ENCODE results near the gene S100A9.
"Not testable (repeated sequence)": the region's sequence is repeated elsewhere in the genome, so short reads cannot be mapped to it uniquely, and the experiment has no call there.

S100A9 gene

GRCh38 chr1:153345187-153346076 is 12.2 kb upstream of the S100A9 start:
- no peak for DNase-seq

DNA sequence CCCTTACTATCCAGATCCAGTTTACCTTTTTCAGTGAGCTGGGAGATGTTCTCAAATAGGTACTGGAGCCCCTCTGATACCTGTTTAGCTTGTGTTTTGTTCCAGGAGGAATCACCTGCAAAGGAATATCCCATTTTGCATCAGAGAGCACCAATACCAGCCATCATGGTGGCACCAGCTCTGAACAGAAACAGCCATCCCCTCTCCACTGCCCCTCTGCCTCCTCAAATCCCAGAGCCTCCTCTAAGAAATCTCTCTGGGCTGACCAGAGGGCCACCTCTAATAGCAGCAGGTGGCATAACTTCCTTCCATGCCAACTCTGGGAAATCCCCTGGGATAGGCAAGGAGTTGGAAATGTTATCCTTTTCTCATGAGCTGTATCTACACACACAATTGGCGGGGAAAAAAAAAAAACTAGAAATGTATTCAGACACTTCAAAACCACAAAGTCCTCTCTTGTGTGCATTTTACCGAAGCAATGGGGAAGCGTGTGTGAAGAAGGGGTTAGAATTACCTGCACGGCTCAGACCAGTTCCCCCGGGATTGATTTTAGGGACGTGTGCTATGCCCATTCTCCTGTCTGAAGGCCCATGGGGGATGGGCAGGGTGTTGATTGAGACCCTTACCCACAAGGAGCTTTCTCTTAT is 11.5 kb upstream of the S100A9 start:
- peak; percentile 63 for DNase-seq

- not testable (repeated sequence) for DNase-seq
These were observed 10.6 kb upstream of the S100A9 start for GRCh38 chr1:153347049-153347448.

DNA sequence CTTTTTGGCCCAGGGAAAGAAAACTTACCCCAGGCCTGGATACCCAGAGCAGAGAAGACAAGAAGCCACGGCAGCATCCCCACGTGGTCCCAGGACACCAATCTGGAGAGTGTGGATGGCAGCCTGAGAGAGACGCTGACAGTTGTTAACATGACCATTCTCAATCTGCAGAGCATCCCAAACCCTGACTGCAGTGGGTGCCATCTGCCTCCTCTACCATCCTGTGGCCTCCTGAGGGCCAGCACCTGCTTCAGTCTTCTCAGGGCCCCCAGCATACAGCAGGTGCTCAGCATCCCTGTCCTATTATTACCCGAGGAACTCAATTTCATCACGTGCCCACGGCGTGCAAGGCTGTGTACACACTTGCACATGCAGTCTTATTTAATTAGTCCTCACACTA is 9.8 kb upstream of the S100A9 start:
- no peak for DNase-seq

GRCh38 chr1:153348511-153349362 is 8.9 kb upstream of the S100A9 start, which contains the start of gene PGLYRP4:
Gene PGLYRP4, minus strand, starts transcription at chr1:153348841. Its CDS starts 909 bp downstream, at chr1:153347932.
- no peak for DNase-seq

DNA sequence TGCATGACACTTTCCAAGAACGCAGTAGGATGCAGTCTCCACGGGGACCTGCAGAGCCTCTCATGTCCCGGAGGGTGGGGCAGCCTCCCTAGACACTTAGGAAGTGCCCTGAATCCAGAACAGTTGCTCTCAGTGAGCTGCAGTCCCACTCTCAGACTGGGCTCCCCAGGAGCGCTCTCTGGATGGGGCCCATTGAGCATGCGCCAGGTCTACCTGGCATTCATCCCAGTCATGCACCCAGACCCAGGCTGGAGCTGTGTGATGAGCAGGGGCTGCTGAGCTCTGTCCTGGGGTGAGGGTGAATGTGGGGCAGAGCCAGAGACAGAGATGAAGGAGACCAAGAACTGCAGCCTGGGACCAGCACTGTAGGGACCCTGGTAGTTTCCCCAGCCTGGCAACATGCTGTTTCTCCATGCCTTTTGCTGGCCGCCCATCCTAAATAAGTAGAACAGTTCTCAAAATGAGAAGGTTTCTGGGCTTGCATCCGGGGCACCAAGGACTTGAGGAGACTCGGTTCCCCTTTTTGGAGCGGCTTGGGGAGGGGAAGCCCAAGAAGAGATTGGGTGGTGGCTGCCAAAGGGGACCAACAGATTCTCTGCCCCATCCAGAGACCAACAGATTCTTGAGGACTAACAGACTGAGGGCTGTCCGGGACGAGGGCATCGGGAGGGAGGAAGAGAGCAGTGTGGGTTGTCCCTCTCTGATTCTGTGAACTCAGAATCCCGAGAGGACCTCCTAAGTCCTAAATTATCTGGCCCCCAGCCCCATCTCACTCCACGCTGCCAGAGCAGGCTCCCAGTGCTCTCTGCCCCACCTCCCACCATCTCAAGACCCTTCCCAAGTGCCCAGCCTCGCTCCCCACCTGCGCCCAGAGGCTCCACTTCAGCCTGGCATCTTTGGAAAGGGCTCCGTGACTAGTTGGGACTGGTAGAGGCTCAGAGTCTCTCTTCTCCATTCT is 8.0 kb upstream of the S100A9 start:
- no peak for DNase-seq

- no peak for DNase-seq
These were observed 7.2 kb upstream of the S100A9 start for GRCh38 chr1:153350321-153350957.

DNA sequence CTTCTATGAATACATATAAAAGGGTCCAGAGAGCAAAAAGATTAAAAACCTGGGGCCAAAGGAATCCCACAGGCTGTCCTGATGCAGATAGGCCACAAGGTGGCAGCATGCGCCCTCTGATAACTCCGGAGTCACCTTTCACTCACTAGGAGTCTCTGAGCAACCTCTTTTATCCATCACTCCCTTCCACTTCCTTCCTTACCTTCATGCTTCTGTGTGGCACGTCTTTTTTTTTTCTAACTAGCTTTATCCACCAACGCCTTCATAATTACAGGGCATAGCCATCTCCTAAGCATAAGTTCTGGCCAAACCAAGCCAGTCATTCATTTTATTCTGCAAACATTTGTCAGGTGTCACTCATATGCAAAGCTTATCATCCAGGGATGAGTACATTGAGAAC is 5.1 kb upstream of the S100A9 start:
- DNase-seq = peak; percentile 78

DNA sequence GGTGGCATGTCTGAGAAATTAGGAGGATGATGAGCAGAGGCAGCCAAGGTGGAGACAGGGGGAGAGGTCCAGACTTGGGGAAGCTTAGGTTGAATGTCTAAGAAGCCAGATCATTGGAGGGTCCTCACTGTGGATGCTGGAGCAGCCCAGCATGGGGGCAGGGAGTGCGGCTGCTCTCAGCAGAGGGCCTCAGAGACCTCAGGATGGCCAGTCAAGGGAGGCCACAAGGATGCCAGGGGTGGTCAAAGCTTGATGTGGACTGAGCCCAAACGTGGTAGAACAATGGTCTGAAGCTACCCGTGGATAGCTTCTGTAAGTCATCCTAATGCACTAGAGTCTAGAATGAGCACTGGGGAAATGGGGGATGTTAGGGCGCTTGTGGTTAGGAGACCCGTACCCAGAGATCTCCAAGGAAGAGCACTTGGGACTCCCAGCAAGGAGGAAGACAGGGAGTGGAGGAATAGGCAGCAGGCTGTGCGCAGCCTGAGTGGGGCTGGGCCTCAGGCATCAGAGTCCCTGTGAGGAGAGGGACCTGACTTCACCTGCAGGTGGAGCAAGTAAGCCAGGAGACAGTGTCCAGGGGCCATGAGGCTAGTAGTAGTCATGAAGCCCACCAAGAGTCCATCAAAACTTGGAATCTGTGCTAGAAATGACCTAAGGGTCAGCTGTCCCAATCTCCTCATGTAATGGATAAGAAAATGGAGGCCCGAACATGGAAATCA is 4.3 kb upstream of the S100A9 start:
- peak; percentile 23 for DNase-seq

DNA sequence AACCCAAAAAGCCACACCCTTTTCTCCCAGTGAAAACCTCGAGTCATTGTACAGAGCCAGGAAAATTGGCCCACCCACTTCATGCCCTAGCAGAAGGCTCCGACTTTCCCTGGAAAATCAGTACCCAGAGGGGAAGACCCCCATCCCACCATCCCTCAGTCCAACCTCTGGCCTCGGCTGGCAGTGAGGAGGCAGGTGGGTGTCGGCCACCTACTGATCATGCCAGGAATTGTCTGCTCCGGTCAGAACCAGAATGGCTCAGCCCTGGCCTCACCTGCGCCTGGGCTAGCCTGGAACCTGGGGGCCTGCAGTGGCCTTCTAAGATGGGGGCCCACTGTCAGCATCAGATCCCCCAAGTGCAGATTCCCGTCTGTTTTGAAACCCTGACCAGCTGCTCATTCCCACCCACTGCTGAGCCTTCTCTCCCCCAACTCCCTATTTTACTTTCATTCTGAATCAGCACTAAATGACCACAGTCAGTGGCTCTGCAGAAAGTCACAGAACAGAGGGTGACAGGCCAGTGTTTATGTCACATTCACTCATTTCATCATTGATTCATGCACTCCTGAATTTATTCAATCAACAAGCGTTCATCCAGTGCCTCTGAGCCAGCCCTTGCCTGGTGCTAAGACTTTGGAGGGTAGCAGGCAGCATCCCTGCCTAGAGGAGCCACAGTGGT is 3.0 kb upstream of the S100A9 start:
- no peak for DNase-seq

- peak; percentile 66 for DNase-seq
These were observed 2.1 kb upstream of the S100A9 start for GRCh38 chr1:153355445-153356071.

DNA sequence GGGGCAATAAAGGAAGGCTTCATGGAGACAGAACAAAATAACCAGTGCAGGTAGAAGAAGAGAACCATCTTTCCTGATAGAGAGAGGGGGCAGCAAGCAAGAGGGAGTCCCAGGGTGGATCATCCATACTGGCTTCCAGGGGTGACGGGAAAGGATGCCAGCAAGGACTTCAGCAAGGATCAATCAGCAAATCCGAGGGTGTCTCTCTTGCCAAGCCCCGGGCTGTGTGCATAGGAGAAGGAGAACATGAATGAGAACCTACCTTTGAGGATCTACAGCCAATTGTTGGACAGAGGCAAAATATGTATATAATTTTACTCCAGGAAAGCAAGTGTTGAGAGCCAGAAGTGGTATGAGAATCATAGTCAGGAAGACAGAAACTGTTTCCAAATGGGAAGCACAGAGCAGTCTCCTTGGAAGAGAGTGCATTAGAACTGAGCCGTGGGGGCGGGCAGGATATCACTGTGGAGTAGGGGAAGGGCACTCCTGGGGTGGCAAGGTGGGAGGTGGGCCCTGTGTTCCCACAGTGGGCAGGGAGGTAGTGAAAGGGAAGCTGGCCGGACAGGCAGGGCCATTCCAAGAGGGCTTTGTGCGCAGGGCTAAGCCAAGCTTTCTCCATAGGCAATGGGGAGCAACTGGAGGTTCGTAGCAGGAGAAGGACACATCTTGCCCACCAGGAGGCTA is 1.1 kb upstream of the S100A9 start:
- DNase-seq = no peak

GRCh38 chr1:153357076-153357852 is 390 bp upstream of the S100A9 start:
- DNase-seq = no peak

GRCh38 chr1:153358691-153358975 is 979 bp downstream of the S100A9 start:
- no peak for DNase-seq

DNA sequence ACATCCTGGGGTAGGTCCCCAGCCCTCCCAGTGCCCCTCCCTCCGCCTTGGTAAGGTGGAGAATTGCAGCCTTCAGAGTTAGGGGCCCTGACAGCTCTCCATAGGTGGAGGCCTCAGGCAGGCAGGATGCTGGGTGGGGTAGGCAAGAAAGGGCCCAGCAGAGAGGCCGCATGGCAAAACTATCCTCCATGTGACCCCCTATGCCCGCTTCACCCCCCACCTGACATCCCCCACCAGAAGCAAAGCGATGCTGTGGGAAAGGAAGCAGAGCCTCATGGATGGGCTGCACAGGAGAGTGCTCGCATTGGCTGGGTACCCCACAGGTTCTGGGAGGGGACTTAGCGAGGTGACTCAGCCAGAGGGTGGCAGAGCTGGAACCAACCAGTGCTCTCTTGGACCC is 1.6 kb downstream of the S100A9 start:
- DNase-seq = no peak

DNA sequence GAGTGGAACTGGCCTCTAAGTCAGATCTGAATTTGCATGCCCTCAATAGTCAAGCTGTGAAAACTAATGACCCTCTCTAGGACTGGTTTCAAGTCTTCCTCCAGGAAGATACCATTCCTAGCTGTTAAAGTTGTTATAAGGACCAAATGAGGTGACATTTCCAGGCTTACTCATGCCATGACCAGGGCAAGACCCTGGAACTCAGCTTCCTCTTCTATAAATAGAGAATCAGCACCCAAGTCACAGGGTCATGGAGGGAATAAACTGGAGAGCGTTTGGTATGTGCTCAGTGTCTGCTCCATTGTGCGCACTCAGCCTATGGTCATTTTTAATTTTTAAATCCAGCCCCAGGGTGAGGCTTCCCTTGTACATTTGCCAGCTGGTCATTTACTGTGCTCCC is 2.5 kb downstream of the S100A9 start:
- no peak for DNase-seq

DNA sequence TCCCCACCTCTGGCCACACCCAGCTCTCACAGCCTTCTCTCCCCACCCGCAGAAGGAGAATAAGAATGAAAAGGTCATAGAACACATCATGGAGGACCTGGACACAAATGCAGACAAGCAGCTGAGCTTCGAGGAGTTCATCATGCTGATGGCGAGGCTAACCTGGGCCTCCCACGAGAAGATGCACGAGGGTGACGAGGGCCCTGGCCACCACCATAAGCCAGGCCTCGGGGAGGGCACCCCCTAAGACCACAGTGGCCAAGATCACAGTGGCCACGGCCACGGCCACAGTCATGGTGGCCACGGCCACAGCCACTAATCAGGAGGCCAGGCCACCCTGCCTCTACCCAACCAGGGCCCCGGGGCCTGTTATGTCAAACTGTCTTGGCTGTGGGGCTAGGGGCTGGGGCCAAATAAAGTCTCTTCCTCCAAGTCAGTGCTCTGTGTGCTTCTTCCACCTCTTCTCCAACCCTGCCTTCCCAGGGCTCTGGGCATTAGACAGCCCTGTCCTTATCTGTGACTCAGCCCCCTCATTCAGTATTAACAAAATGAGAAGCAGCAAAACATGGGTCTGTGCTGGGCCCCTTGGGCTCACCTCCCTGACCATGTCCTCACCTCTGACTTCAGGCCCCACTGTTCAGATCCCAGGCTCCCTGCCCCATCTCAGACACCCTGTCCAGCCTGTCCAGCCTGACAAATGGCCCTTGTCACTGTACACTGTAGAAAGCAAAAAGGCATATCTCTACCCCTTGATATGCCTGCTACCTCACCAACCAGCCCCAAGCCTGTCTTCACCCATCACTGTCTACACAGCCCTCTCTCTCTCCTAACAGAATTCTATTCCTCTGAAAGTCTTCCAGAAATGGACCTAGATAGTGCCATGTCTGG is 3.2 kb downstream of the S100A9 start:
- DNase-seq = no peak

All from DMS53 (cell line).